SKM-1 treated with dmso at 0.1 percent for 144 hours (cell line): Measurements from ENCODE around the gene RHBDL1.

ENCODE experiments used
- DNase-seq: peaks from one replicate; lab custom pipeline; 2025; ENCODE audit not compliant: unreplicated experiment; lab: John Stamatoyannopoulos, UW

The RHBDL1 gene

GRCh38 chr16:636206-637080 is 39.0 kb upstream of the RHBDL1 start, which contains the start of gene METTL26:
METTL26 (minus strand) TSS chr16:636305; CDS start chr16:636290, 15 bp downstream.
- peak; percentile 93 for DNase-seq

GRCh38 chr16:637081-638018 is 38.1 kb upstream of the RHBDL1 start:
- peak; percentile 3 for DNase-seq

- no peak for DNase-seq
Measured at GRCh38 chr16:638034-638543, 37.4 kb upstream of the RHBDL1 start.

GRCh38 chr16:638836-639235 is 36.6 kb upstream of the RHBDL1 start:
- no peak for DNase-seq

GRCh38 chr16:640614-641013 is 34.9 kb upstream of the RHBDL1 start:
- DNase-seq, result no peak

GRCh38 chr16:641326-642188 is 33.9 kb upstream of the RHBDL1 start, which contains the start of gene MCRIP2:
MCRIP2 (plus strand) TSS chr16:641828; CDS start chr16:641992, 164 bp downstream.
- peak; percentile 71 for DNase-seq

GRCh38 chr16:642189-643049 is 33.1 kb upstream of the RHBDL1 start:
- peak; percentile 78 for DNase-seq

- no peak for DNase-seq
Measured at GRCh38 chr16:643050-643368, 32.5 kb upstream of the RHBDL1 start.

- DNase-seq, result no peak
Measured at GRCh38 chr16:644556-644955, 30.9 kb upstream of the RHBDL1 start.

- no peak for DNase-seq
Measured at GRCh38 chr16:645852-646678, 29.4 kb upstream of the RHBDL1 start.

- DNase-seq, result no peak
Measured at GRCh38 chr16:646679-647172, 28.7 kb upstream of the RHBDL1 start.

- DNase-seq, result no peak
Measured at GRCh38 chr16:647173-647902, 28.1 kb upstream of the RHBDL1 start.

- no peak for DNase-seq
Measured at GRCh38 chr16:648071-648780, 27.2 kb upstream of the RHBDL1 start.

- DNase-seq, result peak; percentile 86
Measured at GRCh38 chr16:648781-649589, 26.5 kb upstream of the RHBDL1 start, which contains the start of gene WDR90. WDR90 (plus strand) TSS chr16:649365; CDS start chr16:649417, 52 bp downstream.

- no peak for DNase-seq
Measured at GRCh38 chr16:649631-650030, 25.8 kb upstream of the RHBDL1 start.

- DNase-seq, result no peak
Measured at GRCh38 chr16:651844-652243, 23.6 kb upstream of the RHBDL1 start.
